GM06990 (cell line): ENCODE results near the gene ANP32B.
"Not testable (repeated sequence)": the region's sequence is repeated elsewhere in the genome, so short reads cannot be mapped to it uniquely, and the experiment has no call there.

ENCODE experiments used
- DNase-seq: peaks from one replicate; pipeline ENCODE4 v3.0.0-alpha.2; 2011; ENCODE audit not compliant: insufficient read length; ENCODE audit errors: extremely low read depth
- H3K27me3 ChIP-seq: replicated peaks from 2 replicates; pipeline ENCODE4 v1.6.0; 2011; ENCODE audit warnings: low read length; ENCODE audit not compliant: control insufficient read depth, insufficient read depth
- H3K36me3 ChIP-seq: 2 replicates; pipeline ENCODE4 v1.5.1; 2011; ENCODE audit warnings: low read length; ENCODE audit not compliant: control insufficient read depth, insufficient read depth
- H3K4me3 ChIP-seq: replicated peaks from 2 replicates; pipeline ENCODE4 v1.5.1; 2011; ENCODE audit warnings: low read depth, mild to moderate bottlenecking, control low read depth, low read length
- CTCF ChIP-seq: IDR thresholded peaks from 2 replicates; pipeline ENCODE4 v1.5.1; 2011; ENCODE audit warnings: low read length, control low read depth, mild to moderate bottlenecking, inconsistent platforms; ENCODE audit not compliant: insufficient read depth, poor library complexity, severe bottlenecking

Gene ANP32B

GRCh38 chr9:97954550-97954989 lies 28.6 kb upstream of the ANP32B start:
- Histone ChIP-seq H3K27me3 (no peaks in the 10 kb centered on the region), H3K4me3 (no peak overlapping the region), H3K36me3 (no peaks in the 10 kb centered on the region)
- peak; percentile 8 for DNase-seq
- peak; percentile 78 for TF ChIP-seq CTCF

- H3K36me3 ChIP-seq: no peaks in the 10 kb centered on the region
- no peak for DNase-seq
- no peak for TF ChIP-seq CTCF
- H3K27me3 ChIP-seq: no peaks in the 10 kb centered on the region
- H3K4me3 ChIP-seq: no peak overlapping the region
These were observed 26.8 kb upstream of the ANP32B start for GRCh38 chr9:97956331-97956730.

- no peak for DNase-seq
- Histone ChIP-seq H3K36me3 (no peaks in the 10 kb centered on the region), H3K4me3 (no peak overlapping the region), H3K27me3 (no peaks in the 10 kb centered on the region)
- TF ChIP-seq CTCF: no peak
These were observed 24.2 kb upstream of the ANP32B start for GRCh38 chr9:97958812-97959511.

GRCh38 chr9:97959585-97959984 lies 23.6 kb upstream of the ANP32B start:
- Histone ChIP-seq H3K36me3 (no peaks in the 10 kb centered on the region), H3K4me3 (no peak overlapping the region), H3K27me3 (no peaks in the 10 kb centered on the region)
- no peak for TF ChIP-seq CTCF
- DNase-seq: no peak

- H3K36me3 ChIP-seq, H3K27me3 ChIP-seq, H3K4me3 ChIP-seq, DNase-seq: not testable (repeated sequence)
These were observed 22.3 kb upstream of the ANP32B start for GRCh38 chr9:97960678-97961328.

GRCh38 chr9:97961361-97961760 lies 21.8 kb upstream of the ANP32B start:
- no peaks in the 10 kb centered on the region for H3K36me3 ChIP-seq

More at GRCh38 chr9:97961361-97961760, 21.8 kb upstream of the ANP32B start:
- Histone ChIP-seq H3K4me3 (no peak overlapping the region), H3K27me3 (no peaks in the 10 kb centered on the region)
- DNase-seq: no peak
- no peak for TF ChIP-seq CTCF
